ENCODE measurements around the gene SPATA31A1.
"Not testable (repeated sequence)": the region's sequence is repeated elsewhere in the genome, so short reads cannot be mapped to it uniquely, and the experiment has no call there.

SPATA31A1 gene

GRCh38 chr9:39355369-39355768 is at the start of gene SPATA31A1:
SPATA31A1 (plus strand) TSS chr9:39355669; CDS start chr9:39355731, 62 bp downstream.
- DNase-seq (ENCODE audit: low read depth): not testable (repeated sequence)

- not testable (repeated sequence) for DNase-seq (ENCODE audit: low read depth)
Observed at GRCh38 chr9:39407261-39408204, 52.1 kb downstream of the SPATA31A1 start.

- DNase-seq (ENCODE audit: low read depth): not testable (repeated sequence)
Observed at GRCh38 chr9:39411254-39411940, 55.9 kb downstream of the SPATA31A1 start.

All from ELR (cell line).